ENCODE results near the gene CPB1.

Gene CPB1

GRCh38 chr3:148789146-148789545 lies 38.5 kb upstream of the CPB1 start:
- Histone ChIP-seq H3K23ac (ENCODE audit: low read length in 2 of 2) (no peak overlapping the region), H3K27me3 (ENCODE audit: control insufficient read depth in 1 of 2, insufficient read depth in 1 of 2, low read length in 2 of 2) (no peaks in the 10 kb centered on the region), H3K4me1 (ENCODE audit: control insufficient read depth, insufficient read depth, low read depth, low read length) (no peaks in the 10 kb centered on the region), H2AK5ac (ENCODE audit: low read length, severe bottlenecking) (no peak overlapping the region), H2AFZ (ENCODE audit: low read depth, low read length) (no peak overlapping the region), H3K9me3 (ENCODE audit: control insufficient read depth, low read length) (no peaks in the 10 kb centered on the region), H2BK15ac (ENCODE audit: low read depth, poor library complexity, severe bottlenecking) (no peak overlapping the region), H3K36me3 (ENCODE audit: control insufficient read depth in 1 of 2, insufficient read depth in 2 of 2, low read depth in 1 of 2, low read length in 2 of 2) (no peaks in the 10 kb centered on the region), H3K14ac (ENCODE audit: low read length in 2 of 2) (no peak overlapping the region), H3K4me2 (ENCODE audit: low read length, poor library complexity, severe bottlenecking) (no peak overlapping the region), H3K4ac (ENCODE audit: low read depth in 1 of 2, low read length in 2 of 2) (no peak overlapping the region), H3K9ac (ENCODE audit: low read length) (peak overlapping the region; percentile 83), H3K18ac (ENCODE audit: low read depth in 1 of 2, low read length in 2 of 2) (no peak overlapping the region), H2BK5ac (ENCODE audit: low read depth, low read length, poor library complexity, severe bottlenecking) (no peak overlapping the region), H4K8ac (ENCODE audit: low read length) (no peak overlapping the region), H4K91ac (ENCODE audit: low read length) (no peak overlapping the region), H3K27ac (ENCODE audit: low read length, poor library complexity, severe bottlenecking) (no peak overlapping the region), H3K4me3 (ENCODE audit: insufficient read depth in 1 of 2, low read depth in 1 of 2, low read length in 2 of 2) (peak overlapping the region in 1 of 2 experiments; percentile 1), H3K79me1 (replicated peaks; ENCODE audit: low read length, poor library complexity, severe bottlenecking) (no peaks in the 10 kb centered on the region), H2BK12ac (ENCODE audit: low read length in 2 of 2) (no peak overlapping the region), H2BK120ac (ENCODE audit: low read depth, low read length) (no peak overlapping the region)
- peak; percentile 45 for DNase-seq
- WGBS = 31% methylated on average over 6 of the region's 6 CpGs

GRCh38 chr3:148789906-148790305 lies 37.7 kb upstream of the CPB1 start:
- Histone ChIP-seq H3K27me3 (ENCODE audit: control insufficient read depth in 1 of 2, insufficient read depth in 1 of 2, low read length in 2 of 2) (no peaks in the 10 kb centered on the region), H3K4me1 (ENCODE audit: control insufficient read depth, insufficient read depth, low read depth, low read length) (peaks cover 2% of the 10 kb centered on the region), H3K4me2 (ENCODE audit: low read length, poor library complexity, severe bottlenecking) (no peak overlapping the region), H3K9me3 (ENCODE audit: control insufficient read depth, low read length) (no peaks in the 10 kb centered on the region), H3K9ac (ENCODE audit: low read length) (peak overlapping the region; percentile 83), H2AFZ (ENCODE audit: low read depth, low read length) (no peak overlapping the region), H2BK5ac (ENCODE audit: low read depth, low read length, poor library complexity, severe bottlenecking) (no peak overlapping the region), H3K4ac (ENCODE audit: low read depth in 1 of 2, low read length in 2 of 2) (no peak overlapping the region), H3K23ac (ENCODE audit: low read length in 2 of 2) (no peak overlapping the region), H3K79me1 (replicated peaks; ENCODE audit: low read length, poor library complexity, severe bottlenecking) (no peaks in the 10 kb centered on the region), H2AK5ac (ENCODE audit: low read length, severe bottlenecking) (no peak overlapping the region), H4K91ac (ENCODE audit: low read length) (no peak overlapping the region), H4K8ac (ENCODE audit: low read length) (no peak overlapping the region), H3K36me3 (ENCODE audit: control insufficient read depth in 1 of 2, insufficient read depth in 2 of 2, low read depth in 1 of 2, low read length in 2 of 2) (no peaks in the 10 kb centered on the region), H2BK120ac (ENCODE audit: low read depth, low read length) (no peak overlapping the region), H3K18ac (ENCODE audit: low read depth in 1 of 2, low read length in 2 of 2) (no peak overlapping the region), H3K4me3 (ENCODE audit: insufficient read depth in 1 of 2, low read depth in 1 of 2, low read length in 2 of 2) (no peak overlapping the region), H2BK15ac (ENCODE audit: low read depth, poor library complexity, severe bottlenecking) (no peak overlapping the region), H2BK12ac (ENCODE audit: low read length in 2 of 2) (no peak overlapping the region), H3K14ac (ENCODE audit: low read length in 2 of 2) (no peak overlapping the region), H3K27ac (ENCODE audit: low read length, poor library complexity, severe bottlenecking) (no peak overlapping the region)
- WGBS = 79% methylated on average over 1 of the region's 2 CpGs
- no peak for DNase-seq

- WGBS = 100% methylated on average over 1 of the region's 2 CpGs
- peaks cover 2% of the 10 kb centered on the region for H3K4me1 ChIP-seq (ENCODE audit: control insufficient read depth, insufficient read depth, low read depth, low read length)
- no peak overlapping the region for H3K4me3 ChIP-seq (ENCODE audit: insufficient read depth in 1 of 2, low read depth in 1 of 2, low read length in 2 of 2)
Observed at GRCh38 chr3:148790370-148790769, 37.2 kb upstream of the CPB1 start.

GRCh38 chr3:148790851-148791735 lies 36.5 kb upstream of the CPB1 start:
- no peak overlapping the region for H4K8ac ChIP-seq (ENCODE audit: low read length)
- H3K4me2 ChIP-seq (ENCODE audit: low read length, poor library complexity, severe bottlenecking) = no peak overlapping the region
- no peak overlapping the region for H4K91ac ChIP-seq (ENCODE audit: low read length)
- no peak overlapping the region for H2BK12ac ChIP-seq (ENCODE audit: low read length in 2 of 2)
- no peak overlapping the region for H3K18ac ChIP-seq (ENCODE audit: low read depth in 1 of 2, low read length in 2 of 2)
- H3K9ac ChIP-seq (ENCODE audit: low read length) = peak overlapping the region; percentile 83
- peaks cover 2% of the 10 kb centered on the region for H3K4me1 ChIP-seq (ENCODE audit: control insufficient read depth, insufficient read depth, low read depth, low read length)
- H3K23ac ChIP-seq (ENCODE audit: low read length in 2 of 2) = no peak overlapping the region
- H2AFZ ChIP-seq (ENCODE audit: low read depth, low read length) = no peak overlapping the region
- H3K14ac ChIP-seq (ENCODE audit: low read length in 2 of 2) = no peak overlapping the region
- peak overlapping the region in 1 of 2 experiments; percentile 36 for H3K4me3 ChIP-seq (ENCODE audit: insufficient read depth in 1 of 2, low read depth in 1 of 2, low read length in 2 of 2)
- H2BK5ac ChIP-seq (ENCODE audit: low read depth, low read length, poor library complexity, severe bottlenecking) = no peak overlapping the region
- H3K79me1 ChIP-seq (replicated peaks; ENCODE audit: low read length, poor library complexity, severe bottlenecking) = no peaks in the 10 kb centered on the region
- no peak overlapping the region for H3K27ac ChIP-seq (ENCODE audit: low read length, poor library complexity, severe bottlenecking)
- no peak overlapping the region for H3K4ac ChIP-seq (ENCODE audit: low read depth in 1 of 2, low read length in 2 of 2)
- H3K27me3 ChIP-seq (ENCODE audit: control insufficient read depth in 1 of 2, insufficient read depth in 1 of 2, low read length in 2 of 2) = no peaks in the 10 kb centered on the region
- peak; percentile 21 for DNase-seq
- WGBS = 85% methylated on average over 5 of the region's 6 CpGs
- no peak overlapping the region for H2BK15ac ChIP-seq (ENCODE audit: low read depth, poor library complexity, severe bottlenecking)
- no peaks in the 10 kb centered on the region for H3K9me3 ChIP-seq (ENCODE audit: control insufficient read depth, low read length)
- no peak overlapping the region for H2BK120ac ChIP-seq (ENCODE audit: low read depth, low read length)
- no peaks in the 10 kb centered on the region for H3K36me3 ChIP-seq (ENCODE audit: control insufficient read depth in 1 of 2, insufficient read depth in 2 of 2, low read depth in 1 of 2, low read length in 2 of 2)
- H2AK5ac ChIP-seq (ENCODE audit: low read length, severe bottlenecking) = no peak overlapping the region

More at GRCh38 chr3:148790370-148790769, 37.2 kb upstream of the CPB1 start:
- no peak overlapping the region for H2BK15ac ChIP-seq (ENCODE audit: low read depth, poor library complexity, severe bottlenecking)
- no peak overlapping the region for H3K18ac ChIP-seq (ENCODE audit: low read depth in 1 of 2, low read length in 2 of 2)
- H3K27me3 ChIP-seq (ENCODE audit: control insufficient read depth in 1 of 2, insufficient read depth in 1 of 2, low read length in 2 of 2) = no peaks in the 10 kb centered on the region
- no peak for DNase-seq
- no peak overlapping the region for H4K91ac ChIP-seq (ENCODE audit: low read length)
- no peak overlapping the region for H3K27ac ChIP-seq (ENCODE audit: low read length, poor library complexity, severe bottlenecking)
- no peak overlapping the region for H2AFZ ChIP-seq (ENCODE audit: low read depth, low read length)
- no peak overlapping the region for H2BK12ac ChIP-seq (ENCODE audit: low read length in 2 of 2)
- no peak overlapping the region for H2BK120ac ChIP-seq (ENCODE audit: low read depth, low read length)
- H3K79me1 ChIP-seq (replicated peaks; ENCODE audit: low read length, poor library complexity, severe bottlenecking) = no peaks in the 10 kb centered on the region
- no peak overlapping the region for H2AK5ac ChIP-seq (ENCODE audit: low read length, severe bottlenecking)
- H4K8ac ChIP-seq (ENCODE audit: low read length) = no peak overlapping the region
- no peaks in the 10 kb centered on the region for H3K9me3 ChIP-seq (ENCODE audit: control insufficient read depth, low read length)
- no peak overlapping the region for H2BK5ac ChIP-seq (ENCODE audit: low read depth, low read length, poor library complexity, severe bottlenecking)
- H3K4ac ChIP-seq (ENCODE audit: low read depth in 1 of 2, low read length in 2 of 2) = no peak overlapping the region
- no peak overlapping the region for H3K14ac ChIP-seq (ENCODE audit: low read length in 2 of 2)
- H3K36me3 ChIP-seq (ENCODE audit: control insufficient read depth in 1 of 2, insufficient read depth in 2 of 2, low read depth in 1 of 2, low read length in 2 of 2) = no peaks in the 10 kb centered on the region
- H3K4me2 ChIP-seq (ENCODE audit: low read length, poor library complexity, severe bottlenecking) = no peak overlapping the region
- H3K9ac ChIP-seq (ENCODE audit: low read length) = peak overlapping the region; percentile 83
- H3K23ac ChIP-seq (ENCODE audit: low read length in 2 of 2) = no peak overlapping the region

Data from mesenchymal stem cell (in vitro differentiated cells and primary cell).